Astrocyte (in vitro differentiated cells and primary cell): ENCODE data around the gene MMRN2. TPM values are rescaled to one million over a fixed set of nuclear protein-coding genes. Genes with fewer than 3 reads are reported as not detected.
A peak's percentile ranks its signal among the peaks of the same experiment; 100 is the strongest.

Experiments used
- DNase-seq: peaks from one replicate; pipeline ENCODE4 v3.0.0-alpha.2; 2010; ENCODE audit warnings: low read depth
- FAIRE-seq: peaks from 2 replicates; lab custom pipeline; 2011; peaks lifted over from hg19 to GRCh38; lab: Jason Lieb, UNC
- H2AFZ ChIP-seq: 2 replicates; pipeline ENCODE4 v1.6.0; 2012; ENCODE audit warnings: low read depth, low read length, inconsistent platforms
- H3K27ac ChIP-seq: 2 replicates; pipeline ENCODE4 v1.5.1; 2011; ENCODE audit warnings: low read depth, low read length, inconsistent platforms
- H3K27me3 ChIP-seq: 2 replicates; pipeline ENCODE4 v1.6.0; 2011; ENCODE audit warnings: low read length, inconsistent platforms; ENCODE audit not compliant: insufficient read depth
- H3K36me3 ChIP-seq: 2 replicates; pipeline ENCODE4 v1.5.1; 2011; ENCODE audit warnings: low read length, inconsistent platforms; ENCODE audit not compliant: insufficient read depth
- H3K4me1 ChIP-seq: 2 replicates; pipeline ENCODE4 v1.5.1; 2011; ENCODE audit warnings: low read length, inconsistent platforms; ENCODE audit not compliant: insufficient read depth
- H3K4me2 ChIP-seq: 2 replicates; pipeline ENCODE4 v1.6.0; 2012; ENCODE audit warnings: low read length, inconsistent platforms
- H3K4me3 ChIP-seq: 2 replicates; pipeline ENCODE4 v1.5.1; 2011; ENCODE audit warnings: low read depth, mild to moderate bottlenecking, low read length, inconsistent platforms; ENCODE audit not compliant: insufficient read depth
- H3K79me2 ChIP-seq: 2 replicates; pipeline ENCODE4 v1.6.0; 2012; ENCODE audit warnings: mild to moderate bottlenecking, low read length, inconsistent platforms; ENCODE audit not compliant: insufficient read depth
- H3K9ac ChIP-seq: 2 replicates; pipeline ENCODE4 v1.6.0; 2012; ENCODE audit warnings: mild to moderate bottlenecking, low read length, inconsistent platforms
- H3K9me3 ChIP-seq: 2 replicates; pipeline ENCODE4 v1.5.1; 2012; ENCODE audit warnings: low read depth, mild to moderate bottlenecking, low read length, inconsistent platforms; ENCODE audit not compliant: insufficient read depth
- H4K20me1 ChIP-seq: 2 replicates; pipeline ENCODE4 v1.6.0; 2012; ENCODE audit warnings: low read length, inconsistent platforms; ENCODE audit not compliant: insufficient read depth
- H3K27ac Mint-ChIP-seq: one replicate; pipeline ENCODE4 v1.8.0; 2021; ENCODE audit warnings: mild to moderate bottlenecking, mixed read lengths; ENCODE audit not compliant: unreplicated experiment
- H3K27me3 Mint-ChIP-seq: one replicate; pipeline ENCODE4 v1.8.0; 2021; ENCODE audit warnings: low read depth, mixed read lengths; ENCODE audit not compliant: unreplicated experiment
- H3K36me3 Mint-ChIP-seq: one replicate; pipeline ENCODE4 v1.8.0; 2021; ENCODE audit warnings: low read depth, mixed read lengths; ENCODE audit not compliant: unreplicated experiment
- H3K4me1 Mint-ChIP-seq: one replicate; pipeline ENCODE4 v1.8.0; 2021; ENCODE audit warnings: low read depth, mixed read lengths; ENCODE audit not compliant: unreplicated experiment
- H3K4me3 Mint-ChIP-seq: one replicate; pipeline ENCODE4 v1.8.0; 2021; ENCODE audit warnings: mild to moderate bottlenecking, moderate library complexity, mixed read lengths; ENCODE audit not compliant: unreplicated experiment
- H3K9me3 Mint-ChIP-seq: one replicate; pipeline ENCODE4 v1.8.0; 2021; ENCODE audit warnings: mild to moderate bottlenecking, mixed read lengths; ENCODE audit not compliant: unreplicated experiment
- CTCF ChIP-seq: IDR thresholded peaks from 2 replicates; pipeline ENCODE4 v1.5.1; 2011; ENCODE audit warnings: low read depth, mild to moderate bottlenecking, inconsistent platforms, low read length, moderate library complexity; ENCODE audit not compliant: insufficient read depth
- EZH2 ChIP-seq: IDR thresholded peaks from 2 replicates; pipeline ENCODE4 v1.6.1; 2012; ENCODE audit warnings: mild to moderate bottlenecking, low read length, inconsistent platforms; ENCODE audit not compliant: insufficient read depth
- total RNA-seq: library from RNA; stranded (reverse); gene quantifications from 2 replicates; pipeline ENCODE4 v1.2.1, GENCODE V29; 2021

The MMRN2 gene
- total RNA-seq, 1 donor from 2014 or later = 0.27 TPM

- H3K27me3 ChIP-seq = peaks cover 5% of the 10 kb centered on the region
- no peak overlapping the region for H3K9ac ChIP-seq
- Mint-ChIP-seq H3K27ac (no peak overlapping the region), H3K4me3 (peak overlapping the region; percentile 45), H3K4me1 (peaks cover 4% of the 10 kb centered on the region), H3K9me3 (no peaks in the 10 kb centered on the region), H3K36me3 (peaks cover 3% of the 10 kb centered on the region), H3K27me3 (peaks cover 21% of the 10 kb centered on the region)
- no peak overlapping the region for H2AFZ ChIP-seq
- no peak for TF ChIP-seq EZH2
- TF ChIP-seq CTCF = no peak
- no peaks in the 10 kb centered on the region for H4K20me1 ChIP-seq
- FAIRE-seq (no peak), DNase-seq (no peak)
- H3K4me3 ChIP-seq = no peak overlapping the region
- no peak overlapping the region for H3K27ac ChIP-seq
- no peaks in the 10 kb centered on the region for H3K9me3 ChIP-seq
- H3K36me3 ChIP-seq = no peaks in the 10 kb centered on the region
- peaks cover 3% of the 10 kb centered on the region for H3K4me1 ChIP-seq
- no peak overlapping the region for H3K4me2 ChIP-seq
- no peaks in the 10 kb centered on the region for H3K79me2 ChIP-seq
Measured at GRCh38 chr10:86943316-86944030, 13.9 kb downstream of the MMRN2 start.

- Histone ChIP-seq H3K4me3 (no peak overlapping the region), H3K9ac (no peak overlapping the region), H3K79me2 (no peaks in the 10 kb centered on the region), H3K27ac (no peak overlapping the region), H2AFZ (peak overlapping the region; percentile 26), H4K20me1 (no peaks in the 10 kb centered on the region), H3K4me1 (peaks cover 3% of the 10 kb centered on the region), H3K9me3 (no peaks in the 10 kb centered on the region), H3K36me3 (no peaks in the 10 kb centered on the region), H3K27me3 (peaks cover 5% of the 10 kb centered on the region), H3K4me2 (no peak overlapping the region)
- H3K36me3 Mint-ChIP-seq = peaks cover 3% of the 10 kb centered on the region
- H3K27me3 Mint-ChIP-seq = peaks cover 21% of the 10 kb centered on the region
- TF ChIP-seq EZH2 = no peak
- peaks cover 4% of the 10 kb centered on the region for H3K4me1 Mint-ChIP-seq
- FAIRE-seq (no peak), DNase-seq (no peak)
- H3K27ac Mint-ChIP-seq = no peak overlapping the region
- H3K4me3 Mint-ChIP-seq = no peak overlapping the region
- no peaks in the 10 kb centered on the region for H3K9me3 Mint-ChIP-seq
Measured at GRCh38 chr10:86942441-86943315, 14.7 kb downstream of the MMRN2 start.

GRCh38 chr10:86941991-86942421 lies 15.4 kb downstream of the MMRN2 start:
- Mint-ChIP-seq H3K27ac (no peak overlapping the region), H3K4me3 (no peak overlapping the region), H3K36me3 (peaks cover 3% of the 10 kb centered on the region), H3K4me1 (peaks cover 9% of the 10 kb centered on the region), H3K9me3 (no peaks in the 10 kb centered on the region), H3K27me3 (peaks cover 17% of the 10 kb centered on the region)
- Histone ChIP-seq H3K4me3 (no peak overlapping the region), H3K9me3 (no peaks in the 10 kb centered on the region), H3K4me1 (peaks cover 9% of the 10 kb centered on the region), H3K27me3 (peaks cover 4% of the 10 kb centered on the region), H2AFZ (peak overlapping the region; percentile 26), H3K79me2 (no peaks in the 10 kb centered on the region), H3K27ac (no peak overlapping the region), H3K4me2 (no peak overlapping the region), H3K9ac (no peak overlapping the region), H3K36me3 (no peaks in the 10 kb centered on the region), H4K20me1 (no peaks in the 10 kb centered on the region)
- FAIRE-seq (no peak), DNase-seq (no peak)
- TF ChIP-seq CTCF (no peak), EZH2 (no peak)
